ENCODE data around the gene ULK4. TPM values are rescaled to one million over a fixed set of nuclear protein-coding genes. Genes with fewer than 3 reads are reported as not detected.

The ULK4 gene
- total and polyA plus RNA-seq, 9 of the 15 experiments (the other 6 are each of a cell fraction or from before 2014, with no cell fraction given) = 3.0 to 5.9 (median 3.5) TPM

DNA sequence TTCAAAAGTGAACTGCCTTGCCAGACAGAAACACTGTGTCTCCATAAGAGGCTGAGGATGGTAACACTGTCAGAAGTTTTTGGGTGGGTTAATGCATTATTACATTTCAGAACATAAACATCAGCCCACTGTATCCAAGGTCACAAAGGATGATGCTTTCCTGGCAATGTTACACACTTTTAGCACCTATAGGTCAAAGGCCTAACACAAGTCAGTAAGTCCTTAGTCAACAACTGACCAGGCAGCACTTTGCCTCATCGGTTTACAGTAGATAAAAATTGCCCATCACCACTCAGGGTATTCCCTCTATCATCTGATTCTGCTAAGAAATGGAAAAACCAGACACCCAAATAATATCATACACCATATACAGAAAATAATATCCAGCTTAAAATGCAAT, 664.2 kb downstream of the ULK4 start:
- CTCF ChIA-PET (ENCODE audit: low intra/inter-chr PET ratio) = no interaction called here
- H3K27ac ChIP-seq (ENCODE audit: extremely low read depth, low read depth, low read length) = no peak overlapping the region
- H3K4me1 ChIP-seq (replicated peaks in 1 of 2; ENCODE audit: control insufficient read depth in 2 of 2, insufficient read depth in 2 of 2, low read length in 2 of 2) = no peaks in the 10 kb centered on the region
- 3% methylated on average over 1 of the region's 1 CpG for WGBS (ENCODE audit: insufficient coverage, low coverage, missing lambda C conversion rate)
- no peak overlapping the region for H3K4me3 ChIP-seq
- POLR2A ChIA-PET = no interaction called here
- H3K4me2 ChIP-seq (ENCODE audit: insufficient read depth, low read length) = no peak overlapping the region
- peaks cover 2% of the 10 kb centered on the region for H3K9me1 ChIP-seq (ENCODE audit: control insufficient read depth, insufficient read depth, low read length)
- H2AFZ ChIP-seq (ENCODE audit: low read depth, low read length) = no peak overlapping the region
- DNase-seq (ENCODE audit: extremely low read depth in 1 of 4, low spot score in 3 of 4) (no peak), FAIRE-seq (no peak), ATAC-seq (no peak)
- H3K36me3 ChIP-seq (ENCODE audit: control insufficient read depth, insufficient read depth, low read length) = no peaks in the 10 kb centered on the region
- no peak overlapping the region for H3K9ac ChIP-seq (ENCODE audit: insufficient read depth in 1 of 2, low read depth in 2 of 2, low read length in 2 of 2)
- in situ Hi-C loops (cut with MboI) = no loop called here
- H3K27me3 ChIP-seq (ENCODE audit: control insufficient read depth in 2 of 2, insufficient read depth in 2 of 2, low read length in 2 of 2) = peaks cover 2 to 9% of the 10 kb centered on the region in 2 experiments; a peak in 2 of 5 replicates
- no peaks in the 10 kb centered on the region for H3K9me3 ChIP-seq (replicated peaks; ENCODE audit: control insufficient read depth, insufficient read depth, low read depth, low read length)
- no peaks in the 10 kb centered on the region for H3K79me2 ChIP-seq (ENCODE audit: control insufficient read depth, insufficient read depth, low read length)
- intact Hi-C loops (cut with micrococcal nuclease) = no loop called here
- no TSS peak for BruUV-seq (replicated peaks)
- H4K20me1 ChIP-seq (replicated peaks; ENCODE audit: control insufficient read depth, insufficient read depth, low read length) = no peaks in the 10 kb centered on the region
- TF ChIP-seq, protein P1, sequence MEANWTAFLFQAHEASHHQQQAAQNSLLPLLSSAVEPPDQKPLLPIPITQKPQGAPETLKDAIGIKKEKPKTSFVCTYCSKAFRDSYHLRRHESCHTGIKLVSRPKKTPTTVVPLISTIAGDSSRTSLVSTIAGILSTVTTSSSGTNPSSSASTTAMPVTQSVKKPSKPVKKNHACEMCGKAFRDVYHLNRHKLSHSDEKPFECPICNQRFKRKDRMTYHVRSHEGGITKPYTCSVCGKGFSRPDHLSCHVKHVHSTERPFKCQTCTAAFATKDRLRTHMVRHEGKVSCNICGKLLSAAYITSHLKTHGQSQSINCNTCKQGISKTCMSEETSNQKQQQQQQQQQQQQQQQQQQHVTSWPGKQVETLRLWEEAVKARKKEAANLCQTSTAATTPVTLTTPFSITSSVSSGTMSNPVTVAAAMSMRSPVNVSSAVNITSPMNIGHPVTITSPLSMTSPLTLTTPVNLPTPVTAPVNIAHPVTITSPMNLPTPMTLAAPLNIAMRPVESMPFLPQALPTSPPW (CRISPR knock-in tag; IDR thresholded peaks at IDR 0.05) = no peak
- TF ChIP-seq EWSR1 (IDR thresholded peaks at IDR 0.05; ENCODE audit: borderline replicate concordance, low read depth, partially characterized antibody) = no peak
- no peak for TF ChIP-seq ZNF311 (CRISPR knock-in tag; IDR thresholded peaks at IDR 0.05)
- TF ChIP-seq ZFP30 (CRISPR knock-in tag; IDR thresholded peaks at IDR 0.05; ENCODE audit: borderline replicate concordance) = no peak
- TF ChIP-seq, protein P2, sequence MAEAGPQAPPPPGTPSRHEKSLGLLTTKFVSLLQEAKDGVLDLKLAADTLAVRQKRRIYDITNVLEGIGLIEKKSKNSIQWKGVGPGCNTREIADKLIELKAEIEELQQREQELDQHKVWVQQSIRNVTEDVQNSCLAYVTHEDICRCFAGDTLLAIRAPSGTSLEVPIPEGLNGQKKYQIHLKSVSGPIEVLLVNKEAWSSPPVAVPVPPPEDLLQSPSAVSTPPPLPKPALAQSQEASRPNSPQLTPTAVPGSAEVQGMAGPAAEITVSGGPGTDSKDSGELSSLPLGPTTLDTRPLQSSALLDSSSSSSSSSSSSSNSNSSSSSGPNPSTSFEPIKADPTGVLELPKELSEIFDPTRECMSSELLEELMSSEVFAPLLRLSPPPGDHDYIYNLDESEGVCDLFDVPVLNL (CRISPR knock-in tag; IDR thresholded peaks at IDR 0.05; ENCODE audit: low read depth) = no peak
- no peak for TF ChIP-seq RUNX1 (IDR thresholded peaks at IDR 0.05; ENCODE audit: low read depth)
- no peak for TF ChIP-seq FOXM1 (IDR thresholded peaks at IDR 0.05; ENCODE audit: low read depth)
- TF ChIP-seq FOXM1 (CRISPR knock-in tag; IDR thresholded peaks at IDR 0.05; ENCODE audit: low read depth) = no peak
- no peak for TF ChIP-seq DIDO1 (tag; IDR thresholded peaks at IDR 0.05; ENCODE audit: low read depth)
- TF ChIP-seq, protein P3, sequence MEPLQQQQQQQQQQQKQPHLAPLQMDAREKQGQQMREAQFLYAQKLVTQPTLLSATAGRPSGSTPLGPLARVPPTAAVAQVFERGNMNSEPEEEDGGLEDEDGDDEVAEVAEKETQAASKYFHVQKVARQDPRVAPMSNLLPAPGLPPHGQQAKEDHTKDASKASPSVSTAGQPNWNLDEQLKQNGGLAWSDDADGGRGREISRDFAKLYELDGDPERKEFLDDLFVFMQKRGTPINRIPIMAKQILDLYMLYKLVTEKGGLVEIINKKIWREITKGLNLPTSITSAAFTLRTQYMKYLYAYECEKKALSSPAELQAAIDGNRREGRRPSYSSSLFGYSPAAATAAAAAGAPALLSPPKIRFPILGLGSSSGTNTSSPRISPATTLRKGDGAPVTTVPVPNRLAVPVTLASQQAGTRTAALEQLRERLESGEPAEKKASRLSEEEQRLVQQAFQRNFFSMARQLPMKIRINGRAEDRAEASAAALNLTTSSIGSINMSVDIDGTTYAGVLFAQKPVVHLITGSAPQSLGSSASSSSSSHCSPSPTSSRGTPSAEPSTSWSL (CRISPR knock-in tag; IDR thresholded peaks at IDR 0.05; ENCODE audit: borderline replicate concordance) = no peak
- no peak for TF ChIP-seq TRIM24 (IDR thresholded peaks at IDR 0.05)
- TF ChIP-seq, protein P4, sequence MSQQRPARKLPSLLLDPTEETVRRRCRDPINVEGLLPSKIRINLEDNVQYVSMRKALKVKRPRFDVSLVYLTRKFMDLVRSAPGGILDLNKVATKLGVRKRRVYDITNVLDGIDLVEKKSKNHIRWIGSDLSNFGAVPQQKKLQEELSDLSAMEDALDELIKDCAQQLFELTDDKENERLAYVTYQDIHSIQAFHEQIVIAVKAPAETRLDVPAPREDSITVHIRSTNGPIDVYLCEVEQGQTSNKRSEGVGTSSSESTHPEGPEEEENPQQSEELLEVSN (IDR thresholded peaks at IDR 0.05; ENCODE audit: borderline replicate concordance in 1 of 2, extremely low read depth in 1 of 2, insufficient read depth in 1 of 2, insufficient read length in 1 of 2, low read depth in 1 of 2, low read length in 1 of 2, poor library complexity in 1 of 2, severe bottlenecking in 1 of 2) = no peak
- no peak for TF ChIP-seq BRF1 (IDR thresholded peaks at IDR 0.05; ENCODE audit: borderline replicate concordance, extremely low read depth, insufficient read length)
- TF ChIP-seq EHMT2 (IDR thresholded peaks at IDR 0.05) = no peak
- TF ChIP-seq MXI1 (IDR thresholded peaks at IDR 0.05; ENCODE audit: low read depth, low read length) = no peak

Measured in K562 (cell line).